ENCODE measurements around the gene CCDC78.

The CCDC78 gene

DNA sequence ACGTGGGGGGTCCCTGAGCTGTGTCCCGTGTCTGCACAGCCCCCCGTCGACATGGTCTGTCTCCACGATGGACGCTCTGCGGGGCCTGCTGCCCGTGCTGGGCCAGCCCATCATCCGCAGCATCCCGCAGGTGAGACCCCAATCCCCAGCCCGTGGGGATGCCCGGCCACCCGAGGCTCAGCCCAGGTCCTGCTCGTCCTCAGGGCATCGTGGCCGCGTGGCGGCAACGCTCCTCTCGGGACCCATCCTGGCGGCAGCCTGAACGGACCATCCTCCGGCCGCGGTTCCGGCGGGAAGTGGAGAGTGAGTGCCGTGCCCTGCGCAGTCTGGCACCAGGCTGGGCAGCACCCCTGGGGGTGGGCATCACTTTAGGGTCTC, 39.2 kb upstream of the CCDC78 start:
- no peak for DNase-seq (ENCODE audit: low read depth in 1 of 2, low spot score in 1 of 2)
- in situ Hi-C loops (cut with HindIII; ENCODE audit: low pct_unique_long_range_greater_than_20kb, low sequenced_read_pairs) = no loop called here
- TF ChIP-seq JUND (IDR thresholded peaks at IDR 0.05; ENCODE audit: low read depth) = no peak

DNA sequence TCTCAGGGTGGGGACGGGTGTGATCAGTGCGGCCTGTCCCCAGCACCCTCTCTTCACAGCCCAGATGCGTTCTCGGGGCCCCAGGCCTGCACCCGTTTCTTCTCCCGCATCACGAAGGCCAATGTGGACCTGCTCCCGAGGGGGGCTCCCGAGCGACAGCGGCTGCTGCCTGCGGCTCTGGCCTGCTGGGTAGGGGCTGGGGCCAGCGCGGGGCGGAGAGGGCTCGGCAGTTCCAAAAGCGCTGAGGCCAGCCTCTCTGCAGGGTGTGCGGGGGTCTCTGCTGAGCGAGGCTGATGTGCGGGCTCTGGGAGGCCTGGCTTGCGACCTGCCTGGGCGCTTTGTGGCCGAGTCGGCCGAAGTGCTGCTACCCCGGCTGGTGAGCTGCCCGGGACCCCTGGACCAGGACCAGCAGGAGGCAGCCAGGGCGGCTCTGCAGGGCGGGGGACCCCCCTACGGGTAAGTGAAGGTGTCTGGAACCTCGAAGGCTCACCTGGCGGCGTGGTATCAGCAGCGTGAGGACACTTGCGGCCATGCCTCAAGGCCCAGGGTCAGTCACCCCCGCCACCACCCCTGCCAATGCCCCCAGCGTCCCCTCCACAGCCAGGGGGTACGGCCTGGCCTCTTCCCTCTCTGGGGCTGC, 38.7 kb upstream of the CCDC78 start:
- TF ChIP-seq JUND (IDR thresholded peaks at IDR 0.05; ENCODE audit: low read depth) = no peak

DNA sequence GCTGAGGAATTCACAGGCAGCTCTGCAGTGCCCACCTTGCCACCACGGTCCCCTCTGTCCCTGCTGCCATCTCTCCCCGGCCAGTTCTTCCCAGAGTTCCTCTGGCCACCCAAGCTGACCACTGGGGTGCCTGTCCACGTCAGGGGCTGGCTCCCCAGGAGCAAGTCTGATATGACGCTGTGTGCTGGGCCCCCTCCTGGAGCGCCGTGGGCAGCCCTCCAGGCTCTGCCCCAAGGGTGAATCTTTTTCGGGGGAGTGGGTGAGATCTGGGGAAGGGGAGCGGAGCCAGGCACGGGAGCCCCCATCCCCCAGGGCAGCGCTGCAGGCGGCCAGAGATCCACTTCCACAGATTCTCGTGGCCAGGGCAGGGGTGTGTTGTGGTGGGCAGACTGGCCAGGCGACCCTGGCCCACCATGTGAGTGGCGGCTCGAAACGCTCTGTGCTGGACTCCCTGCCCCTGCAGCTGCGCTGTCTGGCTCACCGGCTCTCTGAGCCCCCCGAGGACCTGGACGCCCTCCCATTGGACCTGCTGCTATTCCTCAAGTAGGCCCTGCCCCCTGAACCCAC, 38.0 kb upstream of the CCDC78 start:
- no peak for DNase-seq (ENCODE audit: low read depth in 1 of 2, low spot score in 1 of 2)
- in situ Hi-C loops (cut with HindIII; ENCODE audit: low pct_unique_long_range_greater_than_20kb, low sequenced_read_pairs) = no loop called here
- no peak for TF ChIP-seq JUND (IDR thresholded peaks at IDR 0.05; ENCODE audit: low read depth)

More for the DNA sequence above, 38.7 kb upstream of the CCDC78 start:
- in situ Hi-C loops (cut with HindIII; ENCODE audit: low pct_unique_long_range_greater_than_20kb, low sequenced_read_pairs) = no loop called here
- no peak for DNase-seq (ENCODE audit: low read depth in 1 of 2, low spot score in 1 of 2)

DNA sequence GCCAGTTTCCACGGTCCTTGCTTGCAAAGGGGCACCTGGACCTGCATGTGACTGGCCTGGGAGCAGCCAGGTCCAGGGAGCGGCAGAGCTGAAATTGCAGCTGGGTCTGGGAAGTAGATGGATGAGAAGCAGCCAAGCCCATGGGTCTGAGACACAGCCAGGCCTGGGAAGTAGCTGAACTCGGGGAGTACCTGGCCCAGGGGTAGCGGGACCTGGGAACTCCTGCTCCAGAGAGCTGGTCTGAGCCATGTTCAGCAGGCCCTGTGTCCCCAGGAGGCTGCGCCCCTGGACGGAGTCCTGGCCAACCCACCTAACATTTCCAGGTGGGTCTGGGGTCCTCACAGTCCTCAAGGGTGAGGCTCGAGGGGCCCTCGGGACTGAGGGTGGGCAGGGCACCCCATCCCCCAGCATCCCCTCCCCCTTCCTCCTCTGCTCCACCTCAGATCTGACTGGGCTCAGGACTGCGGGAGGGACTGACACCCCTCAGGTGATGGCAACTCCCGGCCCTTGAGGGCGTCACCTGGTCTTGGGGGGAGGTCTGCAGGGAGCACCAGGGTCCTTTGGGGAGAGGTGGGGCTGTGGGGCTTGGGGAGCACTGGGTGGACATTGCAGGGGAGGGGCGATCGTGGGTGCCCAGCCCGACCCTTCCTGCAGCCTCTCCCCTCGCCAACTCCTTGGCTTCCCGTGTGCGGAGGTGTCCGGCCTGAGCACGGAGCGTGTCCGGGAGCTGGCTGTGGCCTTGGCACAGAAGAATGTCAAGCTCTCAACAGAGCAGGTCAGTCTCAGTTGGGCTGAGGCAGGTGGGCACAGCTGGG, 37.3 kb upstream of the CCDC78 start:
- no peak for TF ChIP-seq JUND (IDR thresholded peaks at IDR 0.05; ENCODE audit: low read depth)
- DNase-seq (ENCODE audit: low read depth in 1 of 2, low spot score in 1 of 2) = no peak
- in situ Hi-C loops (cut with HindIII; ENCODE audit: low pct_unique_long_range_greater_than_20kb, low sequenced_read_pairs) = no loop called here

DNA sequence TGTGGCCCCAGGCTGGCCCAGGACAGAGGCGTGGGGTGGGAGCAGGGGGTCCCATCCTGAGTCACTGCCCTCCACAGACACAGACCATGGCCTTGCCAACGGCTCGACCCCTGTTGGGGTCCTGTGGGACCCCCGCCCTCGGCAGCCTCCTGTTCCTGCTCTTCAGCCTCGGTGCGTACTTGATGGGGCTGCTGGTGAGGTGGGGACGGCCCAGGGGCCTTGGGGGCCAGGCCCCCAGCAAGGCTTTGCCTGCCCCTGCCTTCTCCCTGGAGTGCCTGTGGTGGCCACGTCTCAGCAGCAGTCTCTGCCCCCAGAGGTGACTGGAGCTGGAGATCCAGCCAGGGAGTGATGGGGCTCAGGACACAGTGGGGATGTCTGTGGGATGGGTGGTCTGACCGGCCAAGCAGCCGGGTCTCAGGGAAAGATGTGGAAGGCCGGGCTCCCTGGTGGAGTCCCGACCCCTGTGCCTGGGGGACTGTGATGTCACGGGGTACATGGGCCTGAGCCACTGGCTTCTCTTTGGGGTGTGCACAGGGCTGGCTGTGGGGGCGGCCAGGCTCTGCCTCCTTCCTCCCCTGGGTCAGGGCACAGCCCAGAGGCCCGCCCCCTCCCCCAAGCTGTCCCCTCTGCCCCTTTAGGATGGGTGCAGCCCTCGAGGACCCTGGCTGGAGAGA, 36.5 kb upstream of the CCDC78 start:
- in situ Hi-C loops (cut with HindIII; ENCODE audit: low pct_unique_long_range_greater_than_20kb, low sequenced_read_pairs) = no loop called here
- no peak for DNase-seq (ENCODE audit: low read depth in 1 of 2, low spot score in 1 of 2)
- no peak for TF ChIP-seq JUND (IDR thresholded peaks at IDR 0.05; ENCODE audit: low read depth)

DNA sequence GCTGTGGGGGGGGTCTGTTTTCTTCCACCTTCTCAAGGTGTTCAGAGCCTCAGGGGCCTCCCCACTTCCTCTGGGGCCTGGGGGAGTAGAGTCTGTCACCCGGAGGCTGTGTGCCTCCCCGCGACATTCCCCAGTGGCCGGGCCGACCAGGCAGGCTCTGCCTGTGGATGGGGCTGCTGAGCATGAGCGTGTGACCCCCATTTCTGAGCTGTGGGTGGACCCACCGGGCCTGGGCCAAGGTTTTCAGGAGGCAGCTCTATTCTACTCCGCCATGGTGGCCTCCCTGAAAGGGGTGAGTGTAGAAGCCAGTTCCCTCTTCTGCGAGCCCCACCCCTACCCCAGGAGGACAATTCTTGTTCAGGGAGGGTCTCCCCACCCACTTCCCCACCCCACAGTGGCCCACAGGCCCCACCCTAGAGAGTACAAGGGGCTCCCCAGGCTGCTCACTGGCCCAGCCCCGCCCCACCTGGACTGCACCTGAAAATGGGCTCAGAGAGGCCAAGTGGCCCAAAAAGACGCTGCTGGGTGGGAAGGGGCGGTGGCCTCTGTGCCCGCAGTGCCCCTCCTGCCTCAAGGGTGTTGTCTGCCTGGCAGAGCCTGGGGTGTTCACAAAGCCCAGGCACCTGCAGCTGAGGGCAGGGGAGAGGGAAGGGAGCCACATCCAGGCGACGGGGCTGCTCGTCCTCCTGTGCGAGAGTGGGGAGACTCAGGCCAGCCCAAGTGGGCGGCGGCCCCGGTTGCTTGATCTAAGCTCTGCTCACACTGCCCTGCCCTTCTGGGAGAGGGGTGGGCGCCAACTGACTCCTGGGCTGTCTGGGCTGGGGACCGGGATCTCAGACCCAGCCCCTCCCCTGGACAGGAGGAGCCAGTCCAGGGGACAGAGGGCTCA, 35.6 kb upstream of the CCDC78 start:
- in situ Hi-C loops (cut with HindIII; ENCODE audit: low pct_unique_long_range_greater_than_20kb, low sequenced_read_pairs) = no loop called here
- DNase-seq (ENCODE audit: low read depth in 1 of 2, low spot score in 1 of 2) = no peak
- TF ChIP-seq JUND (IDR thresholded peaks at IDR 0.05; ENCODE audit: low read depth) = no peak

DNA sequence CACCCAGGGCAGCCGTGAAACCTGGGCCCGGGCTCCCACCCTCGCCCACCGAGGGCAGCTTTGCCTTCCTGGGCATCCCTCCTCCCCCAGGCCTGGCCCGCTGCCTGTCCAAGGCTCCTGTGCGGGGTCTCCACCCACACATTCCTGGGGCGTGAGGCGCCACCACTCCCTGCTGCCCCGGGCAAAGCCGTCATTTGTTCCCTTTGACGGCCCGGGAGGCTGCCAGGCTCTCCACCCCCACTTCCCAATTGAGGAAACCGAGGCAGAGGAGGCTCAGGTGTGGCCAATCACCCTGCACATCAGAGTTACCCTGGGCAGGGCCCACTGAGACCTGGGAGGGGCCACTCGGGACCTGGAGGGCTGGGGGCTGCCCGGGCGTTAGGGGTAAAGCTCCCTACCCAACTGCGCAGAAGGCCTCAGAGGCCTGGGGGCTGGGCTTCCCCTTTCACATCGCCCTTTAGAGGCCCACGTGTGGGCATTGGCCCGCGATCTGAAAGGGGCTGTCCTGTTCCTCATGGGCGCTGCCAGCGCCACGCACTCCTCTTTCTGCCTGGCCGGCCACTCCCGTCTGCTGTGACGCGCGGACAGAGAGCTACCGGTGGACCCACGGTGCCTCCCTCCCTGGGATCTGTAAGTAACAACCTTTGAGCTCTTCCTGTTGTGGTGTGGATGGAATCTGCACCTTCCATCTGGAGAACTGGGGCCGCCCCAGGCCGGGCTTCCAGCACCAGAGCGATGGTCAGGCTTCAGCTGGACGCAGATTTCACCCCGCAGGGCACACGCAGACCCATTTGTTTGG, 34.5 kb upstream of the CCDC78 start, which contains the start of gene MSLN:
MSLN (plus strand) TSS at position 190 of the 799 bp plus-strand sequence. CDS start 1,947 bp downstream, outside the sequence.
- no peak for TF ChIP-seq JUND (IDR thresholded peaks at IDR 0.05; ENCODE audit: low read depth)
- in situ Hi-C loops (cut with HindIII; ENCODE audit: low pct_unique_long_range_greater_than_20kb, low sequenced_read_pairs) = no loop called here
- DNase-seq (ENCODE audit: low read depth in 1 of 2, low spot score in 1 of 2) = no peak

DNA sequence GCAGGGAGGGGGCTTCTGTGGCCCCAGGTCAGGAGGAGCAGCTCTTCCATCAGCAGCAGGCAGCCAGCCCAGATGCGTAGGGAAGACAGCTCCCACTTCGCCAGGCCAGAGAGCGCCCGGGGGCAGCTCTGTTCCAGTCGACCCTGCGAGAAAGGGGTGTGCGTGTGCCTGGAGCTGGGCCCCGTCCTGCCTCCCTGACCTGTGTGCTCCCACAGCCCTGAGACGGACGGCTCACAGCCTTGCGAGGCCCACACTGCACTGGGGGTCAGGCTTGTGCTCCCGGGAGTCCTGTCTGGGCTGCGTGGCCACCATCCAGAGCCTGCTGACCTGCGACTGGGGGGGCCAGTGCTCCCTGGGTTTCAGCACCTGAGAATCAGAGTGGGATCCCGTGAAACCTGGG, 33.8 kb upstream of the CCDC78 start:
- in situ Hi-C loops (cut with HindIII; ENCODE audit: low pct_unique_long_range_greater_than_20kb, low sequenced_read_pairs) = no loop called here
- DNase-seq (ENCODE audit: low read depth in 1 of 2, low spot score in 1 of 2) = no peak
- no peak for TF ChIP-seq JUND (IDR thresholded peaks at IDR 0.05; ENCODE audit: low read depth)

DNA sequence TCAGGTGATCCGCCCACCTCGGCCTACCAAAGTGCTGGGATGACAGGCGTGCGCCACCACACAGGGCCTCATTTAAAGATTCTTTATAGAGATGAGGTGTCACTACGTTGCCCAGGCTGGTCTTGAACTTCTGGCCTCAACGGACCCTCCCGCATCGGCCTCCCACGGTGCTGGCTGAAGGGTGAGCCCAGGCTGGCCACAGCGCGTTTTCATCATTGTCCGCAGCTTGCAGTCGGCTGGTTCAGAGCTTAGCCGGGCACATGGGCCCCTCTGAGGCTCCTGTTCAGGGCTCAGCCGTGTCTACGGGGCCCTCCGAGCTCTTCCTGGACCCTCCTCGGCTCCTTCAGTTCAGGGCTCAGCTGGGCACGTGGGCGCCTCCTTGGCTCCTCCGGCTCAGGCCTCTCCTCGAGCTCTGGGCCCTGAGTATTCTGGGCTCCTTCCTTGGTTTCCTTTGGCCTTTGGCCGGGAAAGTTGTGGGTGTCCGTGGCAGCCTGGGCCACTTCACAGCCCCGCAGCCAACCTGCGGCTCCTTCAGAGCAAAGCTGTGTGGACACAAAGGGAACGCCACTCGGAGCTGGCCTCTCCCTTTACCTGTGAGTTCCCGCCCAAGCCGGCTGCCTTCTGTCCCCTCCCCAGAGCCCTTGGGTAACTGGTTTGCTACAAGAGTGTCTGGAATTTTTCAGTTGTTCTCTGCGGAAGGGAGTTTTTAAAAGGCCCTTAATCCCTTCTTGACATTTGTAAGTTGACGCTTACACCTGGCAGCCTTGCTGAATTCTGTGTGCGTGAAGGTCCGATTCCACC, 33.1 kb upstream of the CCDC78 start:
- no peak for TF ChIP-seq JUND (IDR thresholded peaks at IDR 0.05; ENCODE audit: low read depth)
- DNase-seq (ENCODE audit: low read depth in 1 of 2, low spot score in 1 of 2) = peak in 1 of 2 experiments; percentile 51
- in situ Hi-C loops (cut with HindIII; ENCODE audit: low pct_unique_long_range_greater_than_20kb, low sequenced_read_pairs) = no loop called here

DNA sequence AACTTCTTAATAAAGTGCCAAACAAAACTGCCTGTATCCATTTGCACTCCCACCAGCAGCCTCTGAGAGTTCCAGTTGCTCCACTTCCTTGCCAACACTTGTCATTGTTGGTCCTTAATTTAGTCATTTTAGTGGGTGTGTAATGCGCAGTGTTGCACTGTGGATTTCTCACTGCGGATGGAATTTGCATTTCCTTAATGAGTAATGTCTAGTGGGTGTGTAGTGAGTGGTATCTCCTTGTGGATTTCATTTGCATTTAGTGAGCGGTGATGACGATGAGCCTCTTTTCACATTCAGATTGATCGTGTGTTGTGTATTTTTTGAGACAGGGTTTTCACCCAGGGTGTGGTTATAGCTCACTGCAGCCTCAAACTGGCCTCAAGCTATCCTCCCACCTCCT, 30.2 kb upstream of the CCDC78 start:
- no peak for DNase-seq (ENCODE audit: low read depth in 1 of 2, low spot score in 1 of 2)
- in situ Hi-C loops (cut with HindIII; ENCODE audit: low pct_unique_long_range_greater_than_20kb, low sequenced_read_pairs) = no loop called here

More for the DNA sequence above, 30.2 kb upstream of the CCDC78 start:
- no peak for TF ChIP-seq JUND (IDR thresholded peaks at IDR 0.05; ENCODE audit: low read depth)

Data from T47D (cell line).